Activated naive CD4-positive, alpha-beta T cell treated with anti-CD3 and anti-CD28 coated beads, Interleukin-2, amount 50 U/mL, for 72 hours (primary cell): Measurements from ENCODE around the gene ADAM22. TPM values are rescaled to one million over a fixed set of nuclear protein-coding genes. Genes with fewer than 3 reads are reported as not detected.

Source experiments
- ATAC-seq, 2 donors: fragments of 150-1000 bp; cut with Tn5 transposase; 2 replicates each; pipeline ENCODE4 v1.10.0; 2021; ENCODE audit warnings: mild to moderate bottlenecking in 2 of 2, moderate library complexity in 2 of 2
- DNase-seq, 2 donors: peaks; one replicate each; pipeline ENCODE4 v3.0.0; 2021 to 2022; ENCODE audit warnings: low spot score in 2 of 2
- H3K27ac Mint-ChIP-seq, 2 donors: one replicate each; pipeline ENCODE4 v1.8.0; 2022; ENCODE audit warnings: mild to moderate bottlenecking in 2 of 2, mixed read lengths in 2 of 2
- H3K36me3 Mint-ChIP-seq, 2 donors: one replicate each; pipeline ENCODE4 v1.8.0; 2022; ENCODE audit warnings: mixed read lengths in 2 of 2
- H3K9me3 Mint-ChIP-seq, 2 donors: one replicate each; pipeline ENCODE4 v1.8.0; 2022; ENCODE audit warnings: mixed read lengths in 2 of 2
- total RNA-seq, 2 donors: library from RNA; stranded (reverse); gene quantifications; one replicate each; pipeline ENCODE4 v1.2.3, GENCODE V29; 2022

Gene ADAM22
- total RNA-seq, 2 donors from 2014 or later = 0.27 to 1.3 TPM

- Mint-ChIP-seq H3K27ac (no peak overlapping the region), H3K36me3 (no peaks in the 10 kb centered on the region), H3K9me3 (peaks cover 4% of the 10 kb centered on the region in 2 donors)
- DNase-seq (no peak), ATAC-seq (no peak)
These were observed 138.1 kb downstream of the ADAM22 start for GRCh38 chr7:88071994-88072714.

- ATAC-seq = no peak
- H3K36me3 Mint-ChIP-seq = no peaks in the 10 kb centered on the region
- no peak overlapping the region for H3K27ac Mint-ChIP-seq
- H3K9me3 Mint-ChIP-seq = peaks cover 4% of the 10 kb centered on the region in 2 donors
- DNase-seq = no peak
These were observed 138.6 kb downstream of the ADAM22 start for GRCh38 chr7:88072715-88073055.

- H3K9me3 Mint-ChIP-seq = peaks cover 4 to 11% of the 10 kb centered on the region in 2 donors
- H3K36me3 Mint-ChIP-seq = peaks cover 8% of the 10 kb centered on the region in 2 donors
- no peak for ATAC-seq
- no peak overlapping the region for H3K27ac Mint-ChIP-seq
- DNase-seq = no peak
These were observed 139.6 kb downstream of the ADAM22 start for GRCh38 chr7:88073626-88074025.

- Mint-ChIP-seq H3K9me3 (peaks cover 5 to 10% of the 10 kb centered on the region in 2 donors), H3K27ac (no peak overlapping the region), H3K36me3 (peaks cover 8 to 15% of the 10 kb centered on the region in 2 donors)
- no peak for ATAC-seq
- DNase-seq = no peak
These were observed 141.2 kb downstream of the ADAM22 start for GRCh38 chr7:88075216-88075615.

- H3K9me3 Mint-ChIP-seq = peaks cover 6 to 7% of the 10 kb centered on the region in 2 donors
- H3K27ac Mint-ChIP-seq = no peak overlapping the region
- DNase-seq (no peak), ATAC-seq (no peak)
- H3K36me3 Mint-ChIP-seq = peaks cover 0 to 8% of the 10 kb centered on the region in 2 donors
These were observed 149.8 kb downstream of the ADAM22 start for GRCh38 chr7:88083883-88084282.

GRCh38 chr7:88089561-88089960 lies 155.5 kb downstream of the ADAM22 start:
- Mint-ChIP-seq H3K36me3 (no peaks in the 10 kb centered on the region), H3K27ac (no peak overlapping the region), H3K9me3 (no peaks in the 10 kb centered on the region)

GRCh38 chr7:88090240-88090639 lies 156.2 kb downstream of the ADAM22 start:
- Mint-ChIP-seq H3K36me3 (no peaks in the 10 kb centered on the region), H3K9me3 (no peaks in the 10 kb centered on the region), H3K27ac (no peak overlapping the region)
- ATAC-seq (no peak), DNase-seq (no peak)

More at GRCh38 chr7:88089561-88089960, 155.5 kb downstream of the ADAM22 start:
- DNase-seq = no peak
- ATAC-seq = no peak

- ATAC-seq (no peak), DNase-seq (no peak)
- Mint-ChIP-seq H3K9me3 (no peaks in the 10 kb centered on the region), H3K36me3 (no peaks in the 10 kb centered on the region), H3K27ac (no peak overlapping the region)
These were observed 156.6 kb downstream of the ADAM22 start for GRCh38 chr7:88090671-88091070.

GRCh38 chr7:88091988-88092675 lies 158.1 kb downstream of the ADAM22 start:
- Mint-ChIP-seq H3K27ac (no peak overlapping the region), H3K9me3 (no peaks in the 10 kb centered on the region), H3K36me3 (no peaks in the 10 kb centered on the region)
- no peak for DNase-seq
- ATAC-seq = no peak

GRCh38 chr7:88092676-88092999 lies 158.6 kb downstream of the ADAM22 start:
- Mint-ChIP-seq H3K27ac (no peak overlapping the region), H3K9me3 (no peaks in the 10 kb centered on the region), H3K36me3 (no peaks in the 10 kb centered on the region)
- ATAC-seq (no peak), DNase-seq (no peak)

GRCh38 chr7:88101769-88102168 lies 167.7 kb downstream of the ADAM22 start:
- H3K27ac Mint-ChIP-seq = no peak overlapping the region
- no peaks in the 10 kb centered on the region for H3K36me3 Mint-ChIP-seq
- ATAC-seq = no peak
- H3K9me3 Mint-ChIP-seq = no peaks in the 10 kb centered on the region
- no peak for DNase-seq

GRCh38 chr7:88102675-88103074 lies 168.6 kb downstream of the ADAM22 start:
- DNase-seq (no peak), ATAC-seq (no peak)
- H3K9me3 Mint-ChIP-seq = no peaks in the 10 kb centered on the region
- no peaks in the 10 kb centered on the region for H3K36me3 Mint-ChIP-seq
- no peak overlapping the region for H3K27ac Mint-ChIP-seq

- Mint-ChIP-seq H3K9me3 (no peaks in the 10 kb centered on the region), H3K36me3 (no peaks in the 10 kb centered on the region), H3K27ac (no peak overlapping the region)
- ATAC-seq (no peak), DNase-seq (no peak)
These were observed 170.7 kb downstream of the ADAM22 start for GRCh38 chr7:88104732-88105131.

- Mint-ChIP-seq H3K9me3 (no peaks in the 10 kb centered on the region), H3K36me3 (no peaks in the 10 kb centered on the region), H3K27ac (no peak overlapping the region)
- DNase-seq = no peak
- no peak for ATAC-seq
These were observed 171.2 kb downstream of the ADAM22 start for GRCh38 chr7:88105231-88105630.

- Mint-ChIP-seq H3K27ac (peak overlapping the region in 1 of 2 donors; percentile 6), H3K9me3 (no peaks in the 10 kb centered on the region), H3K36me3 (no peaks in the 10 kb centered on the region)
- ATAC-seq = peak; percentile 14 to 87
- no peak for DNase-seq
These were observed 172.4 kb downstream of the ADAM22 start for GRCh38 chr7:88106434-88106833.

- no peak for ATAC-seq
- no peak overlapping the region for H3K27ac Mint-ChIP-seq
- no peaks in the 10 kb centered on the region for H3K36me3 Mint-ChIP-seq
- no peak for DNase-seq
- H3K9me3 Mint-ChIP-seq = no peaks in the 10 kb centered on the region
These were observed 175.6 kb downstream of the ADAM22 start for GRCh38 chr7:88109612-88110011.

GRCh38 chr7:88111140-88111743 lies 177.2 kb downstream of the ADAM22 start:
- no peaks in the 10 kb centered on the region for H3K36me3 Mint-ChIP-seq

More at GRCh38 chr7:88111140-88111743, 177.2 kb downstream of the ADAM22 start:
- no peak overlapping the region for H3K27ac Mint-ChIP-seq
- ATAC-seq (no peak), DNase-seq (no peak)
- H3K9me3 Mint-ChIP-seq = no peaks in the 10 kb centered on the region
